Frontal cortex (tissue), 4 donors: ENCODE measurements around the gene TRMT2B. TPM values are rescaled to one million over a fixed set of nuclear protein-coding genes. Genes with fewer than 3 reads are reported as not detected.
"Not testable (repeated sequence)": the region's sequence is repeated elsewhere in the genome, so short reads cannot be mapped to it uniquely, and the experiment has no call there.

Source experiments
- DNase-seq, 2 donors: peaks; one replicate each; pipeline ENCODE4 v3.0.0; 2012; ENCODE audit warnings: low spot score in 2 of 2
- FAIRE-seq: peaks from 2 replicates; lab custom pipeline; 2012; peaks lifted over from hg19 to GRCh38; lab: Jason Lieb, UNC
- total RNA-seq: library from RNA; depleted of rRNA; stranded (reverse); fragments of >200 nt; gene quantifications from one replicate; pipeline ENCODE4 v1.2.3, GENCODE V29; 2014
- donor health status: control.
- donor health status: control.
- donor health status: control.

The TRMT2B gene
- total RNA-seq, 1 donor from 2014 or later, result 7.7 TPM

GRCh38 chrX:101022020-101022419 lies 29.9 kb downstream of the TRMT2B start:
- DNase-seq (no peak), FAIRE-seq (no peak)

- DNase-seq, FAIRE-seq: not testable (repeated sequence)
These were observed 39.9 kb downstream of the TRMT2B start for GRCh38 chrX:101012031-101012430.

GRCh38 chrX:101009090-101009489 lies 42.8 kb downstream of the TRMT2B start:
- FAIRE-seq, result no peak
- no peak for DNase-seq

GRCh38 chrX:100999451-100999850 lies 52.5 kb downstream of the TRMT2B start:
- DNase-seq, result no peak

GRCh38 chrX:100995469-100995868 lies 56.4 kb downstream of the TRMT2B start:
- DNase-seq (peak in 1 of 2 donors; percentile 7), FAIRE-seq (no peak)

More at GRCh38 chrX:100999451-100999850, 52.5 kb downstream of the TRMT2B start:
- no peak for FAIRE-seq

GRCh38 chrX:100994352-100995281 lies 57.3 kb downstream of the TRMT2B start:
- FAIRE-seq, result no peak

GRCh38 chrX:100990139-100990538 lies 61.8 kb downstream of the TRMT2B start:
- FAIRE-seq, result no peak
- no peak for DNase-seq

More at GRCh38 chrX:100994352-100995281, 57.3 kb downstream of the TRMT2B start:
- no peak for DNase-seq

- DNase-seq (no peak), FAIRE-seq (no peak)
These were observed 67.1 kb downstream of the TRMT2B start for GRCh38 chrX:100984818-100985217.

- FAIRE-seq, DNase-seq: not testable (repeated sequence)
These were observed 70.4 kb downstream of the TRMT2B start for GRCh38 chrX:100981498-100981845.

GRCh38 chrX:100980608-100981497 lies 71.1 kb downstream of the TRMT2B start:
- no peak for DNase-seq
- FAIRE-seq, result no peak

- FAIRE-seq (no peak), DNase-seq (no peak)
These were observed 71.9 kb downstream of the TRMT2B start for GRCh38 chrX:100979881-100980607.

- no peak for FAIRE-seq
- no peak for DNase-seq
These were observed 75.7 kb downstream of the TRMT2B start for GRCh38 chrX:100976211-100976610.

GRCh38 chrX:100975212-100975611 lies 76.7 kb downstream of the TRMT2B start:
- FAIRE-seq (no peak), DNase-seq (no peak)

- no peak for DNase-seq
- FAIRE-seq, result no peak
These were observed 78.5 kb downstream of the TRMT2B start for GRCh38 chrX:100973411-100973810.

GRCh38 chrX:100969936-100970335 lies 82.0 kb downstream of the TRMT2B start:
- no peak for FAIRE-seq
- DNase-seq, result no peak

- no peak for DNase-seq
- no peak for FAIRE-seq
These were observed 82.5 kb downstream of the TRMT2B start, which contains the start of gene ARL13A for GRCh38 chrX:100969408-100969807. TSS of gene ARL13A (plus strand) at chrX:100969708. CDS start at chrX:100973690, 3,982 bp downstream.

GRCh38 chrX:100964362-100964761 lies 87.5 kb downstream of the TRMT2B start:
- DNase-seq (no peak), FAIRE-seq (no peak)

- FAIRE-seq, result peak; percentile 52
- no peak for DNase-seq
These were observed 89.1 kb downstream of the TRMT2B start for GRCh38 chrX:100962811-100963210.
